ENCODE measurements around the gene ZBTB16. TPM values are rescaled to one million over a fixed set of nuclear protein-coding genes. Genes with fewer than 3 reads are reported as not detected.

Gene ZBTB16
- total and polyA plus RNA-seq, 2 donors (not counting 3 experiments of a cell fraction or from before 2014, with no cell fraction given), result 9.8 to 20.3 TPM

DNA sequence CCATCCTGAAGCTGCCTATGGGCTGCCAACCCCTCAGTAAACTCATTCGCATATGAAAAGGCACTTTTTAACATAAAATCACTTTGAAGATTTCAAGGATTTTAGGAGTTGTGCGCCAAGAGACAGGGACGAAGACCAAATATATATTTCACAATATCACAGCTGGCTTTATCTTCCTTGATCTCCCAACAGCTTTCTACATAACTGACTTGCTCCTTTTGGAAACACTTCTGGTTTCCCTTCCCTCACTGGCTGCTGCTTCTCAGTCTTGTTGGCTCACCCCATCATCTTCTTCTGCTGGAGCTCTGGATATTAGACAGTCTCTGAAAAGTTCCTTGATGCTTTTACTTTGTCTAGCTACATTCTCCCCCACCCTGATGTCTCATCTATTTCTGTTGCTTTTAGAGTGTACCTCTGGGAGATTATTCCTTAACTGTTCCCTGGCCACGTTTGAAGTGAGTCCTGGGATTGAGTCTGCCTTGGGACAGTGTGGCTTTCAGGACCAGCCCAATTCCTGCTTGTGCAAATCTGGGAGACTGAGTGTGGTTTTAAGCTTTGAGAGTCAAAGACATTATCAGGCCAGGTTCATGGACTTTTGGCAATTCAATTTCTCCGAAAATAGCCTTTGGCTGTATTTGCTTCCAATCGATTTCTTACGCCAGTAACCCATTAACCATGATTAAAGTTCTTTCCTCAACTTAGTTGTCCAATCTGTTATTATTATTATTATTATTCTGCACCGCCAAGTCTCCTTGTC is 205.8 kb downstream of the ZBTB16 start:
- FAIRE-seq (no peak), DNase-seq (ENCODE audit: low read depth, low spot score) (no peak)
- Histone ChIP-seq H3K4me3 (replicated peaks in 1 of 3; ENCODE audit: insufficient read depth in 1 of 3, low read depth in 1 of 3, low read length in 3 of 3) (no peak overlapping the region), H2AFZ (ENCODE audit: low read depth, low read length) (no peak overlapping the region), H3K27ac (ENCODE audit: insufficient read depth, low read depth, low read length) (no peak overlapping the region), H3K79me2 (ENCODE audit: control insufficient read depth, insufficient read depth, low read length) (no peaks in the 10 kb centered on the region), H3K4me2 (ENCODE audit: insufficient read depth, low read length) (no peak overlapping the region), H4K20me1 (replicated peaks; ENCODE audit: control insufficient read depth, extremely low read depth, insufficient read depth, low read length) (no peaks in the 10 kb centered on the region), H3K9me1 (replicated peaks; ENCODE audit: control insufficient read depth, extremely low read depth, insufficient read depth, low read length) (no peaks in the 10 kb centered on the region), H3K27me3 (ENCODE audit: control insufficient read depth in 2 of 2, insufficient read depth in 2 of 2, low read length in 2 of 2) (peaks cover 17 to 19% of the 10 kb centered on the region in 2 experiments), H3K9me3 (replicated peaks; ENCODE audit: control insufficient read depth, insufficient read depth, low read length) (no peaks in the 10 kb centered on the region), H3K36me3 (ENCODE audit: control insufficient read depth in 2 of 2, extremely low read depth in 1 of 2, insufficient read depth in 2 of 2, low read length in 2 of 2) (no peaks in the 10 kb centered on the region), H3K4me1 (ENCODE audit: control insufficient read depth, extremely low read depth, insufficient read depth, low read length) (no peaks in the 10 kb centered on the region), H3K9ac (replicated peaks; ENCODE audit: extremely low read depth, insufficient read depth, low read length) (no peak overlapping the region)
- ChIA-PET CTCF (interaction anchor here (1.1 to 11.9 kb wide), 9 partner anchors 13 to 469 kb away, joined by 3 to 539 read pairs (median 80); no protein-coding TSS in a partner anchor), POLR2A (no interaction called here)
- intact Hi-C loops (cut with micrococcal nuclease) (no loop called here), dilution Hi-C loops (cut with MboI; ENCODE audit: extremely low pct_ligation_motif_present, low sequenced_read_pairs) (loop anchor here (25.0 kb wide), 1 partner anchor 228 kb away; no protein-coding TSS in a partner anchor)
- BruUV-seq (replicated peaks), result no TSS peak
- TF ChIP-seq, protein P1, sequence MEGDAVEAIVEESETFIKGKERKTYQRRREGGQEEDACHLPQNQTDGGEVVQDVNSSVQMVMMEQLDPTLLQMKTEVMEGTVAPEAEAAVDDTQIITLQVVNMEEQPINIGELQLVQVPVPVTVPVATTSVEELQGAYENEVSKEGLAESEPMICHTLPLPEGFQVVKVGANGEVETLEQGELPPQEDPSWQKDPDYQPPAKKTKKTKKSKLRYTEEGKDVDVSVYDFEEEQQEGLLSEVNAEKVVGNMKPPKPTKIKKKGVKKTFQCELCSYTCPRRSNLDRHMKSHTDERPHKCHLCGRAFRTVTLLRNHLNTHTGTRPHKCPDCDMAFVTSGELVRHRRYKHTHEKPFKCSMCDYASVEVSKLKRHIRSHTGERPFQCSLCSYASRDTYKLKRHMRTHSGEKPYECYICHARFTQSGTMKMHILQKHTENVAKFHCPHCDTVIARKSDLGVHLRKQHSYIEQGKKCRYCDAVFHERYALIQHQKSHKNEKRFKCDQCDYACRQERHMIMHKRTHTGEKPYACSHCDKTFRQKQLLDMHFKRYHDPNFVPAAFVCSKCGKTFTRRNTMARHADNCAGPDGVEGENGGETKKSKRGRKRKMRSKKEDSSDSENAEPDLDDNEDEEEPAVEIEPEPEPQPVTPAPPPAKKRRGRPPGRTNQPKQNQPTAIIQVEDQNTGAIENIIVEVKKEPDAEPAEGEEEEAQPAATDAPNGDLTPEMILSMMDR (IDR thresholded peaks at IDR 0.05; ENCODE audit: extremely low read depth in 1 of 2, insufficient read depth in 1 of 2, low read depth in 1 of 2, low read length in 2 of 2), result no peak
- TF ChIP-seq MYC (IDR thresholded peaks at IDR 0.05; ENCODE audit: low read depth, low read length) (no peak), JUN (IDR thresholded peaks at IDR 0.05; ENCODE audit: borderline replicate concordance, insufficient read depth, insufficient read length, low read depth) (no peak), FOS (IDR thresholded peaks at IDR 0.05; ENCODE audit: borderline replicate concordance, insufficient read depth, low read length) (no peak), POLR2A (IDR thresholded peaks at IDR 0.05; ENCODE audit: low read depth, low read length) (no peak), EZH2 (IDR thresholded peaks at IDR 0.05; ENCODE audit: borderline replicate concordance, low read depth, low read length, severe bottlenecking) (no peak), GATA2 (IDR thresholded peaks at IDR 0.05; ENCODE audit: insufficient read depth, insufficient read length, low read depth, low read length) (no peak), POLR2AphosphoS5 (IDR thresholded peaks at IDR 0.05; ENCODE audit: insufficient read depth, low read depth, low read length) (no peak)
- TF ChIP-seq, protein P2, sequence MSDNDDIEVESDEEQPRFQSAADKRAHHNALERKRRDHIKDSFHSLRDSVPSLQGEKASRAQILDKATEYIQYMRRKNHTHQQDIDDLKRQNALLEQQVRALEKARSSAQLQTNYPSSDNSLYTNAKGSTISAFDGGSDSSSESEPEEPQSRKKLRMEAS (IDR thresholded peaks at IDR 0.05; ENCODE audit: insufficient read depth, insufficient read length), result no peak

Measured in endothelial cell of umbilical vein (primary cell).